ENCODE data around the gene PTPN21.

Gene PTPN21

DNA sequence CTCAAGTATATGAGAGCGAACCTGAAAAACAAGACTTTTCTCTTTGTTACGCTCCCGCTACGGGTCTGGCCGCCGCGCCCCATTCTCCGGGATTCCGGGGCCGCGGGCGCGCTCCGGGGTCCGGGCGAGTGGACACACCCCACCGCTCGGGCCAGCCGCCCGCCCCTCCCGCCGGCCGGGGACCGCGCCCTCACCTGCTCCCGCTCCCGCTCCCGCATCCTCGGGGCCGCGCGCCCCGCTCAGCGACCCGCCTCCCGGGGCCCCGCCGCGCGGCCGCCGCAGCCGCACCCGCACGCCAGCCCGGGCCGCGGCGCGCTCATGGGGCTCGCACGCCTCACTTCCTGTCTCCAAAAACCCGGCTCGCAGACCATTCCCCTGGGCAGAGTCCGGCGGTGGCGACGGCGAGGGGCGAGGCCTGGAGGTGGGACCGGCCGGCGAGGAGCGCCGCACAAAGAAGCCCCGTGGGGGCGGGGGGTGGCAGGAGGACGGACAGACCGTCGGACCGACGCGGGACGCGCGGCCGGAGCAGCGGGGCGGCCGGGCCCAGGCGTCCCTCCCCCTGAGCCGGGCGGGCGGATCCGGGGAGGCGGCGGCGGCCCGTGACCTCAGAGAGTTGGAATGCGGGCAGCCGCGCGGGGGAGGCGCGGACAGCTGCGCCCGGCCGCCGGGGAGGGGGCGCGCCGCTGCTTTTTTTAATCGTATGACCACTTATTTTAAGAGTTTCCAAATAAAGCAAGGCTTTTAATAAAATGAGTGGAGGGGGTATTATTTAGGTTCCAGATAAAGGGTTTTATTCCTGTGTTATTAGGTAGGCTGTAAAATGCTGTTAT lies at the start of gene PTPN21:
Gene PTPN21 (minus strand): TSS at position 551 of the 830 bp plus-strand sequence. CDS start 4,590 bp downstream, outside the sequence.
- DNase-seq (ENCODE audit: low read depth in 2 of 2), result no peak

DNA sequence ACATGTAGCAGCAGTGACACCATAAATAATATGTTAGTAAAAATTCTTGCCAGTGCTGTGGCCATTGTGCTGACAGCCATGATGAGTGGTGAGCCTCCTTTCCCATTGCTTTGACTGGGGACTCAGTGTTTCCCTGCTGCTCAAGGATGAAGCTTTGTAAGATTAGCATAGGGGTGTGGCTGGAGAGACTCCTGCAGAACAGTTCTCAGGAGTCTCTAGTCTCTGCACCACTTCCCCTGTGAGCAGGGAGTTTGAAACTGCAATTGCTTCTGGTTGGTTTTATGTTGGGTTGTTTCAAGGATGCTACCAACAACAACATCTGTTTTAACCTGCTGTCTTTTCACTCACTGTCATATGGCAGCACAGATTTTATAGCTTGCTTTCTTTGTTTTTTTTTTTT lies 49.4 kb upstream of the PTPN21 start:
- no peak for DNase-seq (ENCODE audit: low read depth in 2 of 2)

DNA sequence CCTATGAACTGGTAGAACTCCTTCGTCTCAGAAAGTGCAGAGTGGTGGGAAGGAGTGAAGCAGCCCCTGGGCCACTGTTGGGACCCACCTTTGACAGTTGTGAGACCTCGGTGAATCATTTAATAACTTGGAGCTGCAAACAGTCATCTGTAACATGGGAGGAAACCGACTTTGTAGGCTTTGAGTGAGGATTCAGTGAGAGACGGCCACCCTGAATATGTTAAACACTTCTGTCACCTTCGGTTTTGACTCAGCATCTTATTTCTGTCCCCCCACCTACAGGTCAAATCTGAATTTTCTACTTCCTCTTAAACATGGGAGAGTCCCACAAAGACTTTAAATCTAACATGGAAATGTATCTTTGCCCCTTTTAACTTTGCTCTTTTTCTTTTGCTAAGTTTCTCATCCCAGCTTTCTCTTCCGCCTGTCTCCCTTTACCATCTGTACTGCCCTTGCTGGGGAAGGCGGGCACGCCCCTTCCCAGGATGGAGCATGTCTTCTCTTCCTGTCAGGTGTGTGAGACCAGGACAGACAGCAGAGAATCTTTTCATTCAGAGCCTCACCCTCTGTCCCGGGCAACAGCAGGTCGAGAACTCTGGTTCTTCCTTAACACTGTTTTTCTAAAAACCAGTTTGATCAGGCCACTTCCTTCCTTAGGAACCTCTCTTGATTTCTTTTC lies 45.1 kb upstream of the PTPN21 start:
- peak in 1 of 2 experiments; percentile 17 for DNase-seq (ENCODE audit: low read depth in 2 of 2)

DNA sequence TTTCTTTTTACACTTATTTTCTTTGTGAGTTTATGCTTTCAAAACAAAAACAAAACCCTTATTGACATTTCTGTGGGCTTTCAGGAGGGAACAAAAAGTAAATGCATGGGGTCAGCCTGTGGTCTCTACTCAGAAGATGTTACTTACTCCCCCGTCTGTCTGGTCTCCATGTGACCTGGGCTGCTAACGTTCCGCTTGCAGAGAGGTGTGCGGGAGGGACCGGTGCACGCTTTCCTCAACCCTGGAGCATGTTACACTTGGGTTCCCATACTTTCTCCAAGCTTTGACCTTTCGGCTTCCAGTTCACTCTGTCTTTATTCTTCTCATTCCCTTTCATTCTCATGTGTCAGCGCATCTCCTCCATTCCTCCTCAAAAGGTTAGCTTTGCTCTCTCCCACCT lies 44.5 kb upstream of the PTPN21 start:
- no peak for DNase-seq (ENCODE audit: low read depth in 2 of 2)

DNA sequence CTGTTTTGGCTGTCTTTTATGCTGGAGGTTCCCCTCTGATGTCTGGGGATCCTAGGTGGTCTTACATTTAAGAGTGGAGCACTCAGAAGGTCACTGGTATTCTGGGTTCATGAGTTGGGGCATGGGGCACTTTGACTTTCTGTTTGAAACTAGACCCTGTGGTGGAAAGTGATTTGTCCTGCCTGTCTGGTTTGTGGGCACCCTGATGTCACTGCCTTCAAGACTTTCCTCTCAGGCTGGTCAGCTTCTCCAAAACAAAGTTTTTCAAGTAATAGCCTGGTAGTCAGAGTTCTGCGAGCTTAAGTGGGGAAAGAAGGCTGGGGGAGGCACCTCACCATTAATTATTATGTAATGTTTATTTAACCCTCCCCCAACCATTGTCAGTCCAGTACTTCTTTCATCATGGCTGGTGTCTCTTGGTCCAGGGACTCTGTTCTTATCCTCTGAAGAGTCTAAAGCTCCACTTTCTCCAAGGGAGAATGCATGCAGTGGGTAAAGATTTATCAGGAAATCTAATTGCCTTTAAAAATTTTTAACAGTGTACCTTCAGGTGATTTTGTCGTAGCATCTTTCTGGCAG lies 43.4 kb upstream of the PTPN21 start:
- DNase-seq (ENCODE audit: low read depth in 2 of 2), result no peak

DNA sequence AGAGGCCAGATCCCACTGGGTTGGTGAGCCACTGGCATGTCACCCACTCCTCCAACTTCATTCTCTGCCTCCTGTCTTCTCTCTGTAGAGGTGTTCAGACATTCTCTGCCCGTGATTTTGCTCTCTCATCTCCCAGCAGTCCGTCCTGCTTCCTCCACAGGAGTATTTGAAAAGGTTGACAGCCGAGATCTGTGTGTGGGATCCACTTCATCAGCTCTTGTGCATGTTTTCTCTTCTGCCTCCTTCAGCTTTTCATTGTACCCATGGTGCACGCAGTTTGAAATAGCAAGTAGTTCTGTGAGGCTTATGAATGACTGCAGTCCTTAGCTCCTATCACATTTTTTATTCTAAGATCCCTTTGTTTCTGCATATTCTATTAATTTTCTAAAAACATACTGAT lies 42.8 kb upstream of the PTPN21 start:
- no peak for DNase-seq (ENCODE audit: low read depth in 2 of 2)

DNA sequence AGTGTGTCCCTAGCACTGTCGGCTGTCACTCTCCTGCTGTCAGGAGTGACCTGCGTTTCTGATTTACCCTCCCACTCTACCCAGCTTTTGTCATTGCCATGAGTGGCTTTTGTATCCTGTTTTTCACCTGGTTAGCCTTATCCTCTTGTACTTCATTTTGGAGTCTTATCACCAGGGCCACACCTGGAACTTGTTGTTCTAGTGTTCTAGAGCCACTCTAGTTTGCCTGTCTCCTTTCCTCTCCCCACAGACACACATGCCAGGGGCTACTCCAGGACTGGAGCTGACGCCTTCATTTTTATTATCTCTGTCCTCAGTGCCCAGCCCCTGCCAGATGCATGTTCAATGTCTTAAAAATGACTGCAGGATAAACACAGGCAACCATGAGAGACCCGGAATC lies 42.2 kb upstream of the PTPN21 start:
- no peak for DNase-seq (ENCODE audit: low read depth in 2 of 2)

DNA sequence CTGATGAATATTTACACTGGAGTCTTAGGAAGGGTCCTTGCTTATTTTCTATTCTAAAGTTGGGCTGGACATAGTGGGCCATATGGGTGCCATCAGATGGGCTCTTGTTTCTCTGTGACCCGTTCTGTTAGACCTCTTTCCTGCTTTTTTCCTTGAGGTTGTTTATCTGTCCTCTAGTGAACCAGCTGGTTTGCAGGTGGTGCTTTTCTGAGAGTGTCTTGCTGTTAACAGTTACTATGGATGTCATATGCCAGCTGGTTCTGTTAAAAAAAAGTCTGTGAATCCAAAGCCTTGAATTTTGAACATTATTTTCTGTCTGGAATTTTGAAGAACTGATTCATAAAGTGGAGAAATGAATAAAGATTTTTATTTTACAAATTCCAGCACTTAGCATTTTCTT lies 37.2 kb upstream of the PTPN21 start:
- no peak for DNase-seq (ENCODE audit: low read depth in 2 of 2)

DNA sequence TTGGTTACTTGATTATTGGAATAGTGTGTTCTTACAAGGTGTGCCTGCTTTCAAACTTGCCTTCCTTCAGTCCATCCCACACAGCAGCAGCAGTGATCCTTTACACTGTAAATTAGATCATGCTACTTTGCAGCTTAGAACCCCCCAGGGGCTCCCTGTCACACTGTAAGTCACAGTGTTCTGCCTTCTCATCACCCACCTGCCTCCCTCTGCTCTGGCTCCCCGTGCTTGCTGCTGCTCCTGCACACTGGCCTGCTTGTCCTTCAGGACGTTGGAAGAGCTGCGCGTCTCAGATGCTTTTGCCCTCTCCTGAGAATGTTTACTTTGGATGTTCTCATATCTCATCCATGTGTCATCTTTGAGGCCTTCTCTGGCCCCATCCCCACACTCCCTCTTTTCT lies 35.4 kb upstream of the PTPN21 start:
- no peak for DNase-seq (ENCODE audit: low read depth in 2 of 2)

DNA sequence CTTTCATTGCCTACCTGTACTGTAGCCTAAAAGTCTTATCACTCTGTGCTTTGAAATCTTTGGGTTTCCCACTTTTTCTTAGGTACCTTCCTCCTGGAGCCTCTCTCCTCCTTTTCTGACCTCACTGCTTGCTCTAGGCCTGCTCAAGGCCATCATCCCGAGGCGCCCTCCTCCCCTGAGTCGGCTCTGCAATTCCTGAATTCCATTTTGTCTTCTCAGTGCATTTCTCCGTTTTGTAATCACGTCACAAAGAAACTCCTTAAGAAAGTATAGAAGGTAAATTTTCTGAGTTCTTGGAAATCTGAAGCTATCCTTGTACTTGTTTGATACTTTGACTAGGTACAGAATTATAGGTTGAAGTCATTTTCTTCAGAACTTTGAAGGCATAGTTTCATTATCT lies 33.3 kb upstream of the PTPN21 start:
- no peak for DNase-seq (ENCODE audit: low read depth in 2 of 2)

DNA sequence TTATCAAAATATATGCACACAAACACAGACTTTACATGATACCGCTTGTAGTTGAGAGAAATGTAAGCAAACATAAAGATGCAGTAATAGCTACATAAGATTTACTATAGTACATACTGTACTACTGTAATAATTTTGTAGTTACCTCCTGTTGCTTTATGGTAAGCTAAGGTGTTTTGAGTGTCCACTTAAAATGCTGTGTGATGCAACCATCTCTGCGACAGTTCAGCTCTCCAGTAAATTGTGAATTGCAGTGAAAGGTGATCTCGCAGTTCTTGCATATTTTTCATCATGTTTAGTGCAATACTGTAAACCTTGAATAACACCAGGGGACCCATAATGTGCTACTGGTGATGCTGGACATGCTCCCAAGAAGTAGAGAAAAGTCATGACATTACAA lies 29.6 kb upstream of the PTPN21 start:
- no peak for DNase-seq (ENCODE audit: low read depth in 2 of 2)

DNA sequence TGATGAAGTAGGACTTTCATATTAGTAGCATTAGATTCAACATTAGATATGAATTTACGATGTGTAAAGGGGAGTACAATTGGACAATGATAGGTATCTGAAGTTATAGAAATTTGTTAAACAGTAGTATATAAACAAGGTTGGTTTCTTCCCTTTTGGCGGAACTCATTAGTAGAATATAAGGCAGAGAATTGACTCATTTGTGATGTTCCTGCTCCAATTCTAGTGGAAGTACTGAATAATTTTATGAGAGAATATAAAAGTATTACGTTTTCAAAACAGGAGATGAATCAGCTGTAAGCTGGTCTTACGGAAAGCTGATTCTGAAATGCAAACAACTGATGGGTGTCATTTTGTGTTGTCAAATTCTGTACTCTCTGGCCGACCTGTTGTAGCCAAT lies 21.4 kb upstream of the PTPN21 start:
- DNase-seq (ENCODE audit: low read depth in 2 of 2), result no peak

DNA sequence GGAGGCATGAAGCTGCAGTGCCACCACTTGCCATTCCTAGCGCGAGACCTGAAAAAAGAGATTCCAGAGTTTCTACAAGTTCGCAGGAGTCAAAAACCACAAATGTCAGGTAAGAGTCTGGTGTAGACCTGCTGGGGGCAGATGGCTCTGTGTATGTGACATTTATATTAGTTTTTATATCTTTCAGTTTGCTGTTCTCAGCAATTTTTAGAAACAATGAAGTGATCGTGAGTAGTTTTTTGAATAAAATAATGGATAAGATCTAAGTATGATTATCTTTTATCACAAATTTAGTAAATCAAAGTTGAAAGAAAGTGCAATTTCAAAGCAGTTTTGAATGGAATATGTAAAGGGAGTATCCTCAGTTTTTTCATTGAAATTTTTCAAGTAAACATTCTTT lies 17.3 kb upstream of the PTPN21 start:
- no peak for DNase-seq (ENCODE audit: low read depth in 2 of 2)

DNA sequence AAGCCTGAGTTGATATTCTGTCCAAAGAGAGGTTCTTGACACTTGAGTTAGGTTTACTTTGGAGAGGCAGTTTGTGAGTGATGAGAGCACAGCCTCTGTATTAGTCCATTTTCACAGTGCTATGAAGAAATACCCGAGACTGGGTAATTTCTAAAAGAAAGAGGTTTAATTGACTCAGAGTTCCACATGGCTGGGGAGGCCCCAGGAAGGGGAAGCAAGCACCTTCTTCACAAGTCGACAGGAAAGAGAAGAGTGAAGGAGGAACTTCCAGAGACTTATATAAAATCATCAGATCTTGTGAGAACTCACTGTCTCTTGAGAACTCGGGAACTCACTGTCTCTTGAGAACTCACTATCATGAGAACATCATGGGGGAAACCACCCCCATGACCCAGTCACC lies 13.4 kb upstream of the PTPN21 start:
- no peak for DNase-seq (ENCODE audit: low read depth in 2 of 2)

DNA sequence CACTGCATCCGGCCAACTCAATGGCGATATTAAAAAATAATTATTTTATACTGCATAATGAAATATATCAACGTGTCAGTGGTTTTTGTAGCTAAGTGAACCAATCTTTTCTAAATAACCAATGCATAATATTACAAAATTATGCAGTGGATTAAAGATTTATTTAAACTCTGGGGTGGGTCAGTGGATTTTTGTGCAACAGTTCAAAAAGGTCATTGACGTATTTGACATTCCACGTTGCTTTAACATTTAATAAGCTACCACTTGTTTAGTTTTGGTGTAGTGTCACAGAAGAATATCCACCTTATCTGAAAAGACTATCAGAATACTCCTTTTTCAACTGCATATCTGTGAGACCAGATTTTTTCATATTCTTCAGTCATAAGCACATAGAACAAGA lies 10.6 kb upstream of the PTPN21 start:
- no peak for DNase-seq (ENCODE audit: low read depth in 2 of 2)

DNA sequence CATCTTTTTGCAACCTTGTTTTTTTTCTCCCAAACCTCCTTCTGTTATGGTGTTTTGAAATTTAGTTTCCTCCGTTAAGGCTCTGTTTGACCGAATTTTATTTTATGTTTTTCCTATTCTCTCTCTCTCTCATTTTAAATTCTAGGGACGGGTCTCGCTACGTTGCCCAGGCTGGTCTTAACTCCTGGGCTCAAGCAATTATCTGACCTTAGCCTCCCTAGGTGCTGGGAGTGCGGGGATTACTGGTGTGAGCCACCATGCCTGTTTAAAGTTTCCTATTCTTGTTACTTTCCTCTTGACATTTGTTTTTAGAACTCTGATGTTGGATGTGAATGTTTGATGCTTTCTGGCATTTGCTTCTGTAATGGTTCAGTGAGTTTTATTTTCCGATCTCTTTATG lies 9.0 kb upstream of the PTPN21 start:
- DNase-seq (ENCODE audit: low read depth in 2 of 2), result no peak

DNA sequence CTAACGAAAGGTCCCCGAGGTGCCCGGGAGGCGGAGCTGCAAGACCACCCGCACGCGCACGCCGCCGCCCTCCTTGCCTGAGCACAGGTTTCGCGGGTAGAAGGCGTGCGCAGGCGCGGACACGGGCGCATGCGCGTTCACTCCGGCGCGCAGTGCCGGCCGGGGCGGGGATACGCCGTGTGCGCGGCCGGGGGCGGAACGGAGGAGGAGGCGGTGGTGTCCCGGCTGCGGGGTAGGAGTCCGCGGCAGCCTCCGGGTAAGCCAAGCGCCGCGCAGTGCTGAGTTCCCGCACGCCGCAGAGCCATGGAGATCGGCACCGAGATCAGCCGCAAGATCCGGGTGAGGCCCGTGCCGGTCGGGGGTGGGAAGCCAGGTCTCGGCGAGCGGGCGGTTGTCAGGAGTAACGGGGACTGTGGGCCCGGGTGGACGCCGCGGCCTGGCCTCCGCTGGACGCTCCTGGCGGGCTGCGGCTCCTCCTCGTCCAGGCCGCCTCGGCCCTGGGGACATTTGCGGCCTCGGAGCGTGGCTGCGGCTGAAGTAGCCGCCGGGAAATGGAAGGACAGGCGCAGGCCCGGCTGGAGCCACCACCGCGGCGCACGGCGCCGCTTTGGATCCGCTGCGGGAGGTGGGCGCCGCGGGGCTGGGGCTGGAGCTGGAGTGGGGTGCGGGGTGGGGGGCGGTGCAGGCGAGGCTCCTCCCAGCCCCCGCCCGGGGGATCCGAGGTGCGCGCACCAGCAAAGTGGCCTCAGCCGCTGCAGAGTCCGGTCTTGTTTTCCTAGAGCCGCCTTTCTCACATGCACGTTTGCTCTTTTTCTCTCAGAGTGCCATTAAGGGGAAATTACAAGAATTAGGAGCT lies 8.3 kb upstream of the PTPN21 start, which contains the start of gene ZC3H14:
Gene ZC3H14 (plus strand): TSS at position 207 of the 856 bp plus-strand sequence. CDS start 97 bp downstream, at position 304.
- DNase-seq (ENCODE audit: low read depth in 2 of 2), result peak; percentile 74 to 77

DNA sequence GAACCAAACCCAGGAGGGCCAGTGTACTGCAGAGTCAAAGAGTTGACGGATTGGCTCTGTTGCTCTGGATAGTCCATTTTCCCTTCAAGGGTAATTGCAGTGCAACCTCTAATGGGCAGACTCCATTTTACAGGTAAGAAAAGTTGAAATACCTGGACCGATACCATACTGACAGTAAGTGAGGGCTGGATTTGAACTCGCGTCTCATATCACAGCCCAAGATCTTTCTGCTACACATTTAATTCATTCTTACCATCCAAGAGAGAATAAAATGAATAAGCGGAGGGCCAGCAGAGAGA lies 7.7 kb upstream of the PTPN21 start:
- DNase-seq (ENCODE audit: low read depth in 2 of 2), result no peak

DNA sequence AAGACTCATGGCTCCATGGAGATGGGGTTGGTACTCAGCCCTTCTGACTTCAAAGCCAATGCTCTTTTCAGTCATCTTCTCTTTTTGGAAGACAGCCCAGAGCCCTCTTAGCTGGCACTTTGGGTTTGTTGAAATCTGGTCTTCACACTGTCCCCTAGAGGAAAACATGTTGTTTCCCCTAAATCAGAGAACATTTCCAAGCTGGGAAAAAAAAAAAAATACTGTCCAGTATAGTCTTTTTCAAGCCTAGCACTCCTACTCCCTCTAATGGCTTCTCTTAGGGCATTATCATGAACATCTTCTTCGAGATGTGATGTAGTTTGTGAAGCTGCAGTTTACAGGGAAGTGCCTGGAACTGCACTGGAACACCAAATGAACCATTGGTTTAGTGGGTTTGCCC lies 5.0 kb upstream of the PTPN21 start:
- no peak for DNase-seq (ENCODE audit: low read depth in 2 of 2)

DNA sequence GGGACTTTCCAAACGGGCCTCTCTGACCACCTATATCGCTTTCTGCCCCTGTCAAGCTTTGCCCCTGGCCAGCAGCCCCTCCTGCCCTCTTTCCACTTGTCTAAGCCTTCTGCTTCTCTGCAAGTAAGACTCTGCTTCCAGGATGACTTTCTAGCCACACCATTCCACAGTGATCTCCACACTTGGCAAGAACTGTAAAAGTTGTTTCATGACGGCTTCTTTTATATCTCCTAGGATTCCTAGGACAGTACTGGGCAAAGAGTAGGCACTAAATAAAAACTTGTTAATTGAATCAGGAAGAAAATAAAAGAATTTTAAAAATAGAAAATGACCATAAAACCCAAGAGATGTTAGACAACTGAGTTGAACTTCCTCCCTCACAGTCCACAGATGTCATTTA lies 1.8 kb upstream of the PTPN21 start:
- no peak for DNase-seq (ENCODE audit: low read depth in 2 of 2)

DNA sequence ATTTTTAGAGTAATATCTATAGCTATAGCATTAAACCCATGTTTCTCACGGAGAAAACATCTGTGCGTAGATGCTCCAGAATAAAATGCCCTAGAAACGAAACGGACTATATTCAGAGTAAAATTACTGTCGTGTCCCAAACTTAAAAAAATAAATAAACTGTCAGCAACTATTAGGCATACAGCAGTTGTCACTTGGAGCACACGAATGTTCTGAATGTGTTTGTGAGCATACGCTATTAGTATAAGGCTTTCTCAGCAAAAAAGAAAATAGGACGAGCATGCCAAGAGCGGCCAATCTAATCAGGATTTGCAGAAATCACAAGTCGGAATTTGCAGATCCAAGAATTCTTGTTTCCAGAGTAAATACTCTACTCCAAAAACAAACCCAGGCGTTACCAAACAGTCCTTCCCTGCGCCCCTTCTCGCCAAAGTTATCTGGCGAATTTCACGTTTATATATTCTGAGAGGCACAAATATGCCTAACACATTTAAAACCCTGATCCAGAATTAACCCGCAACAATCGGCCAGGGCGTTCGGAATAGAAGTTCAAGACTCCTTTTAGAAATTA lies 836 bp downstream of the PTPN21 start:
- DNase-seq (ENCODE audit: low read depth in 2 of 2), result no peak

DNA sequence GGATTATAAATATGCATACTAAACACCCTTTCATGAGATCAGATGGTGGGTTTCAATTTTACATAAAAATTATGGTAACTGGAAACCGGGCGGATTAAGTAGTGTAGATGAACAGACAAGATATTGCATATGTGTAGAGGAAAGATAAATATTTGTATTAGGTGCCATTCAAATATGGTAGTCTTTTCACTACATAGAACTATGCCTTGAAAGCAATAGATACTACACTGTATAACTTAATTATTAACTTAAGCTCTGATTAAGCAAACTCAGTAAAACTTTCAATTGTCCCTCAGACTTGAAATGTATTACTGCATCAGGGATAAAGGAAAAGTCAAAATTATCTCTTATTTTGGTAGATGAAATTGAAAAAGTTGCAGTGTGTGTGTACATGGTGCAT lies 1.9 kb downstream of the PTPN21 start:
- DNase-seq (ENCODE audit: low read depth in 2 of 2), result no peak

Measured in stimulated activated CD4-positive, alpha-beta T cell treated with anti-CD3 and anti-CD28 coated beads, Interleukin-12 subunit alpha, Interleukin-12 subunit beta, amount 100 ng/mL, for 24 hours (primary cell).